SK-N-SH (cell line): ENCODE results near the gene PCSK6. TPM values are rescaled to one million over a fixed set of nuclear protein-coding genes. Genes with fewer than 3 reads are reported as not detected.

Experiments
- CTCF ChIA-PET: fragments of 300-600, 350-600 bp; formaldehyde crosslinking; extraction: SDS; loops from one replicate; lab custom pipeline; 2021; lab: Yijun Ruan, JAX
- POLR2A ChIA-PET: fragments of 350-600 bp; sonication (Branson Sonifier 250); formaldehyde crosslinking; extraction: SDS; loops from one replicate; lab custom pipeline; 2020; ENCODE audit warnings: antibody characterized with exemption, inconsistent platforms; lab: Yijun Ruan, JAX
- DNase-seq: peaks from one replicate; pipeline ENCODE4 v3.0.0; 2012
- H2AFZ ChIP-seq: fragments of 200-600 bp; sonication (generic); 2 replicates; pipeline ENCODE4 v1.8.1; 2016; ENCODE audit warnings: antibody characterized with exemption, mild to moderate bottlenecking, low read depth
- H3F3A ChIP-seq: fragments of 200-600 bp; sonication (generic); replicated peaks from 2 replicates; pipeline ENCODE3; 2016; ENCODE audit warnings: antibody characterized with exemption, mild to moderate bottlenecking; ENCODE audit not compliant: insufficient read depth
- H3K27ac ChIP-seq, 2 experiments: fragments of 200-500 bp in 1 of 2; fragments of 200-600 bp in 1 of 2; sonication (Bioruptor generic) in 1 of 2; sonication (generic), shearing (Covaris generic) in 1 of 2; 2 replicates each; pipeline versions ENCODE4 v1.5.1 to v1.6.1; 2014 to 2016; ENCODE audit warnings: low read depth in 2 of 2, inconsistent platforms in 1 of 2, low read length in 1 of 2, mild to moderate bottlenecking in 1 of 2, mixed read lengths in 1 of 2
- H3K27me3 ChIP-seq: fragments of 200-600 bp; sonication (generic), shearing (Covaris generic); 2 replicates; pipeline ENCODE4 v1.6.1; 2016; ENCODE audit warnings: mixed run types; ENCODE audit not compliant: insufficient read depth
- H3K36me3 ChIP-seq, 2 experiments: fragments of 200-500 bp in 1 of 2; fragments of 200-600 bp in 1 of 2; sonication (Bioruptor generic) in 1 of 2; sonication (generic) in 1 of 2; replicated peaks in 1 of 2; 2 replicates each; pipeline versions ENCODE3 to v1.5.1; 2014 to 2016; ENCODE audit warnings: low read length in 1 of 2, mild to moderate bottlenecking in 1 of 2; ENCODE audit not compliant: insufficient read depth in 2 of 2, control insufficient read depth in 1 of 2
- H3K4me1 ChIP-seq, 2 experiments: fragments of 200-500 bp in 1 of 2; fragments of 200-600 bp in 1 of 2; sonication (Bioruptor generic) in 1 of 2; sonication (generic), shearing (Covaris generic) in 1 of 2; 2 replicates each; pipeline versions ENCODE4 v1.5.1 to v1.6.1; 2014 to 2016; ENCODE audit warnings: low read depth in 1 of 2, low read length in 1 of 2, mixed run types in 1 of 2; ENCODE audit not compliant: insufficient read depth in 2 of 2, control insufficient read depth in 1 of 2
- H3K4me2 ChIP-seq: fragments of 200-600 bp; sonication (generic), shearing (Covaris generic); 2 replicates; pipeline ENCODE4 v1.6.1; 2017; ENCODE audit warnings: mixed run types
- H3K4me3 ChIP-seq, 2 experiments: fragments of 200-500 bp in 1 of 2; fragments of 200-600 bp in 1 of 2; sonication (Bioruptor generic) in 1 of 2; sonication (generic), shearing (Covaris generic) in 1 of 2; 2 replicates each; pipeline versions ENCODE4 v1.5.1 to v1.8.1; 2014 to 2016; ENCODE audit warnings: low read depth in 2 of 2, inconsistent platforms in 1 of 2, low read length in 1 of 2, mild to moderate bottlenecking in 1 of 2, mixed read lengths in 1 of 2, moderate library complexity in 1 of 2
- H3K79me2 ChIP-seq: fragments of 200-600 bp; sonication (generic); 2 replicates; pipeline ENCODE4 v1.8.1; 2017; ENCODE audit warnings: mild to moderate bottlenecking; ENCODE audit not compliant: insufficient read depth
- H3K9ac ChIP-seq: fragments of 200-600 bp; sonication (generic); 2 replicates; pipeline ENCODE4 v1.6.1; 2017; ENCODE audit warnings: mixed run types
- H3K9me2 ChIP-seq: fragments of 200-600 bp; sonication (generic); 2 replicates; pipeline ENCODE4 v1.6.1; 2017; ENCODE audit warnings: mixed run types
- H3K9me3 ChIP-seq: fragments of 200-600 bp; sonication (generic); 2 replicates; pipeline ENCODE4 v1.6.1; 2017; ENCODE audit warnings: mixed run types, mild to moderate bottlenecking, moderate library complexity
- H4K20me1 ChIP-seq: fragments of 200-600 bp; sonication (generic); 2 replicates; pipeline ENCODE4 v1.6.1; 2017; ENCODE audit warnings: mild to moderate bottlenecking, mixed run types; ENCODE audit not compliant: insufficient read depth
- CTCF ChIP-seq: fragments of 200-600 bp; sonication (generic); IDR thresholded peaks from 2 replicates; pipeline ENCODE4 v1.6.1; 2017; ENCODE audit warnings: antibody characterized with exemption, mild to moderate bottlenecking, moderate library complexity
- FOSL2 ChIP-seq: IDR thresholded peaks from 2 replicates; pipeline ENCODE4 v1.4.0; 2012; ENCODE audit warnings: low read depth, mild to moderate bottlenecking, moderate library complexity, borderline replicate concordance
- GATA2 ChIP-seq: sonication (generic); formaldehyde crosslinking; IDR thresholded peaks from 2 replicates; pipeline ENCODE4 v1.5.0; 2020; ENCODE audit warnings: mild to moderate bottlenecking, missing genetic modification reagents
- JUND ChIP-seq: IDR thresholded peaks from 2 replicates; pipeline ENCODE4 v1.4.0; 2012
- MXI1 ChIP-seq: IDR thresholded peaks from 2 replicates; pipeline ENCODE4 v1.6.1; 2012; ENCODE audit warnings: mild to moderate bottlenecking, low read depth, low read length, improper control_type of control experiment
- NRF1 ChIP-seq: IDR thresholded peaks from 2 replicates; pipeline ENCODE4 v1.6.1; 2012; ENCODE audit warnings: low read depth, mild to moderate bottlenecking, low read length
- RCOR1 ChIP-seq: fragments of 150-350 bp; IDR thresholded peaks from 2 replicates; pipeline ENCODE4 v1.6.1; 2017; ENCODE audit warnings: antibody characterized with exemption, low read length
- RFX5 ChIP-seq: IDR thresholded peaks from 2 replicates; pipeline ENCODE4 v1.6.1; 2012; ENCODE audit warnings: mild to moderate bottlenecking, improper control_type of control experiment, low read length
- TAF1 ChIP-seq: IDR thresholded peaks from 2 replicates; pipeline ENCODE4 v1.6.1; 2012; ENCODE audit warnings: low read depth, mild to moderate bottlenecking, low read length, moderate library complexity, borderline replicate concordance
- USF2 ChIP-seq: fragments of 150-350 bp; IDR thresholded peaks from 2 replicates; pipeline ENCODE4 v1.6.1; 2017; ENCODE audit warnings: antibody characterized with exemption, low read length, low read depth, borderline replicate concordance
- WGBS: methylation state at CpG from one replicate; pipeline ENCODE4 v1.1.6; 2017; ENCODE audit warnings: low lambda C conversion rate; 5-methylcytosine and 5-hydroxymethylcytosine counted together
- polyA plus RNA-seq, 3 experiments: library from polyadenylated mRNA; depleted of rRNA; stranded (reverse); fragments of >200 nt; gene quantifications; 2 replicates each; pipeline ENCODE4 v1.2.3, GENCODE V29; 2012
- TF ChIP-seq, protein P1 (sequence below): IDR thresholded peaks from 2 replicates; pipeline ENCODE4 v1.4.0; 2012; ENCODE audit warnings: low read depth, borderline replicate concordance
- TF ChIP-seq, protein P2 (sequence below): IDR thresholded peaks from 2 replicates; pipeline ENCODE4 v1.6.1; 2012; ENCODE audit warnings: mild to moderate bottlenecking, low read depth, low read length, moderate library complexity
- TF ChIP-seq, protein P3 (sequence below): IDR thresholded peaks from 2 replicates; pipeline ENCODE4 v1.4.0; 2012; ENCODE audit warnings: low read depth, borderline replicate concordance

Gene PCSK6
- polyA plus RNA-seq, 1 of the 3 experiments (the other 2 are of a cell fraction), result 0.03 TPM

- ChIA-PET POLR2A (no interaction called here), CTCF (no interaction called here)
- Histone ChIP-seq H3K4me1 (no peaks in the 10 kb centered on the region), H3K4me2 (no peak overlapping the region), H3K27ac (no peak overlapping the region), H3K79me2 (no peaks in the 10 kb centered on the region), H3K27me3 (no peaks in the 10 kb centered on the region; the same call in 1 of the 2 replicates), H3K4me3 (no peak overlapping the region), H3K36me3 (no peaks in the 10 kb centered on the region), H3K9ac (no peak overlapping the region), H3F3A (no peaks in the 10 kb centered on the region), H2AFZ (no peak overlapping the region), H4K20me1 (no peaks in the 10 kb centered on the region), H3K9me3 (no peaks in the 10 kb centered on the region)
- DNase-seq, result no peak
- 41% methylated on average over 10 of the region's 18 CpGs for WGBS
- no peak for TF ChIP-seq GATA2 (CRISPR knock-in tag)
- no peak for TF ChIP-seq MXI1
- TF ChIP-seq TAF1, result no peak
- TF ChIP-seq USF2, result no peak
- TF ChIP-seq, protein P1, sequence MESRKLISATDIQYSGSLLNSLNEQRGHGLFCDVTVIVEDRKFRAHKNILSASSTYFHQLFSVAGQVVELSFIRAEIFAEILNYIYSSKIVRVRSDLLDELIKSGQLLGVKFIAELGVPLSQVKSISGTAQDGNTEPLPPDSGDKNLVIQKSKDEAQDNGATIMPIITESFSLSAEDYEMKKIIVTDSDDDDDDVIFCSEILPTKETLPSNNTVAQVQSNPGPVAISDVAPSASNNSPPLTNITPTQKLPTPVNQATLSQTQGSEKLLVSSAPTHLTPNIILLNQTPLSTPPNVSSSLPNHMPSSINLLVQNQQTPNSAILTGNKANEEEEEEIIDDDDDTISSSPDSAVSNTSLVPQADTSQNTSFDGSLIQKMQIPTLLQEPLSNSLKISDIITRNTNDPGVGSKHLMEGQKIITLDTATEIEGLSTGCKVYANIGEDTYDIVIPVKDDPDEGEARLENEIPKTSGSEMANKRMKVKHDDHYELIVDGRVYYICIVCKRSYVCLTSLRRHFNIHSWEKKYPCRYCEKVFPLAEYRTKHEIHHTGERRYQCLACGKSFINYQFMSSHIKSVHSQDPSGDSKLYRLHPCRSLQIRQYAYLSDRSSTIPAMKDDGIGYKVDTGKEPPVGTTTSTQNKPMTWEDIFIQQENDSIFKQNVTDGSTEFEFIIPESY, result no peak
- TF ChIP-seq FOSL2, result no peak
- no peak for TF ChIP-seq RCOR1
- TF ChIP-seq, protein P2, sequence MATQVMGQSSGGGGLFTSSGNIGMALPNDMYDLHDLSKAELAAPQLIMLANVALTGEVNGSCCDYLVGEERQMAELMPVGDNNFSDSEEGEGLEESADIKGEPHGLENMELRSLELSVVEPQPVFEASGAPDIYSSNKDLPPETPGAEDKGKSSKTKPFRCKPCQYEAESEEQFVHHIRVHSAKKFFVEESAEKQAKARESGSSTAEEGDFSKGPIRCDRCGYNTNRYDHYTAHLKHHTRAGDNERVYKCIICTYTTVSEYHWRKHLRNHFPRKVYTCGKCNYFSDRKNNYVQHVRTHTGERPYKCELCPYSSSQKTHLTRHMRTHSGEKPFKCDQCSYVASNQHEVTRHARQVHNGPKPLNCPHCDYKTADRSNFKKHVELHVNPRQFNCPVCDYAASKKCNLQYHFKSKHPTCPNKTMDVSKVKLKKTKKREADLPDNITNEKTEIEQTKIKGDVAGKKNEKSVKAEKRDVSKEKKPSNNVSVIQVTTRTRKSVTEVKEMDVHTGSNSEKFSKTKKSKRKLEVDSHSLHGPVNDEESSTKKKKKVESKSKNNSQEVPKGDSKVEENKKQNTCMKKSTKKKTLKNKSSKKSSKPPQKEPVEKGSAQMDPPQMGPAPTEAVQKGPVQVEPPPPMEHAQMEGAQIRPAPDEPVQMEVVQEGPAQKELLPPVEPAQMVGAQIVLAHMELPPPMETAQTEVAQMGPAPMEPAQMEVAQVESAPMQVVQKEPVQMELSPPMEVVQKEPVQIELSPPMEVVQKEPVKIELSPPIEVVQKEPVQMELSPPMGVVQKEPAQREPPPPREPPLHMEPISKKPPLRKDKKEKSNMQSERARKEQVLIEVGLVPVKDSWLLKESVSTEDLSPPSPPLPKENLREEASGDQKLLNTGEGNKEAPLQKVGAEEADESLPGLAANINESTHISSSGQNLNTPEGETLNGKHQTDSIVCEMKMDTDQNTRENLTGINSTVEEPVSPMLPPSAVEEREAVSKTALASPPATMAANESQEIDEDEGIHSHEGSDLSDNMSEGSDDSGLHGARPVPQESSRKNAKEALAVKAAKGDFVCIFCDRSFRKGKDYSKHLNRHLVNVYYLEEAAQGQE, result no peak
- TF ChIP-seq RFX5, result no peak
- TF ChIP-seq CTCF, result no peak
- TF ChIP-seq, protein P3, sequence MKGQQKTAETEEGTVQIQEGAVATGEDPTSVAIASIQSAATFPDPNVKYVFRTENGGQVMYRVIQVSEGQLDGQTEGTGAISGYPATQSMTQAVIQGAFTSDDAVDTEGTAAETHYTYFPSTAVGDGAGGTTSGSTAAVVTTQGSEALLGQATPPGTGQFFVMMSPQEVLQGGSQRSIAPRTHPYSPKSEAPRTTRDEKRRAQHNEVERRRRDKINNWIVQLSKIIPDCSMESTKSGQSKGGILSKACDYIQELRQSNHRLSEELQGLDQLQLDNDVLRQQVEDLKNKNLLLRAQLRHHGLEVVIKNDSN, result no peak
- no peak for TF ChIP-seq JUND
- TF ChIP-seq NRF1, result no peak
- TF ChIP-seq, all 33 proteins: peak for 0
- no peaks in the 10 kb centered on the region for H3K9me2 ChIP-seq
Measured at GRCh38 chr15:101528108-101528916, 38.8 kb upstream of the PCSK6 start.
